Activated CD4-positive, alpha-beta memory T cell treated with anti-CD3 and anti-CD28 coated beads for 36 hours (primary cell): ENCODE measurements around the gene ARHGDIB. TPM values are rescaled to one million over a fixed set of nuclear protein-coding genes. Genes with fewer than 3 reads are reported as not detected.
A peak's percentile ranks its signal among the peaks of the same experiment; 100 is the strongest.

Experiments used
- CTCF ChIA-PET: fragments of 350-600 bp; sonication (Branson Sonifier 250); formaldehyde crosslinking; loops from one replicate; lab custom pipeline; 2021; ENCODE audit warnings: antibody characterized with exemption, inconsistent platforms; lab: Charles Lee
- POLR2A ChIA-PET: fragments of 350-600 bp; sonication (Branson Sonifier 250); formaldehyde crosslinking; loops from one replicate; lab custom pipeline; 2021; ENCODE audit warnings: antibody characterized with exemption; lab: Charles Lee
- DNase-seq: peaks from one replicate; pipeline ENCODE4 v3.0.0-alpha.2; 2020
- H3K27ac Mint-ChIP-seq: one replicate; pipeline ENCODE4 v1.8.0; 2021; ENCODE audit warnings: mixed read lengths
- H3K27me3 Mint-ChIP-seq: one replicate; pipeline ENCODE4 v1.8.0; 2021; ENCODE audit warnings: mixed read lengths
- H3K36me3 Mint-ChIP-seq: one replicate; pipeline ENCODE4 v1.8.0; 2021; ENCODE audit warnings: mixed read lengths
- H3K4me1 Mint-ChIP-seq: one replicate; pipeline ENCODE4 v1.8.0; 2021; ENCODE audit warnings: low read depth, mixed read lengths
- H3K4me3 Mint-ChIP-seq: one replicate; pipeline ENCODE4 v1.8.0; 2021; ENCODE audit warnings: mild to moderate bottlenecking, mixed read lengths
- H3K9me3 Mint-ChIP-seq: one replicate; pipeline ENCODE4 v1.8.0; 2021; ENCODE audit warnings: mixed read lengths
- intact Hi-C: fragments of 100-400 bp; cut with micrococcal nuclease; formaldehyde crosslinking; loops from one replicate; pipeline ENCODE4 v1.15.1; 2023
- total RNA-seq, 2 experiments: library from RNA; stranded (reverse); gene quantifications; one replicate each; pipeline ENCODE4 v1.2.3, GENCODE V29; 2021

The ARHGDIB gene
- total RNA-seq, 2 experiments from 2014 or later: 640 to 644 TPM

GRCh38 chr12:14911131-14911530 lies 50.3 kb downstream of the ARHGDIB start:
- intact Hi-C loops: no loop called here

GRCh38 chr12:14910090-14910915 lies 51.1 kb downstream of the ARHGDIB start:
- peaks cover 31% of the 10 kb centered on the region for H3K36me3 Mint-ChIP-seq
- ChIA-PET CTCF (interaction anchor here (0.6 to 1.4 kb wide), 6 partner anchors 28 to 107 kb away, joined by 3 to 5 read pairs (median 4); partner anchors contain the start of genes C12orf60, ERP27 and WBP11), POLR2A (interaction anchor here (0.9 to 1.3 kb wide), 5 partner anchors 10 to 108 kb away, joined by 3 to 6 read pairs (median 4); partner anchors contain the start of gene WBP11)
- peak overlapping the region; percentile 28 for H3K4me3 Mint-ChIP-seq
- H3K4me1 Mint-ChIP-seq: peaks cover 37% of the 10 kb centered on the region
- peak overlapping the region; percentile 90 for H3K27ac Mint-ChIP-seq
- no peaks in the 10 kb centered on the region for H3K27me3 Mint-ChIP-seq
- DNase-seq: peak; percentile 67
- H3K9me3 Mint-ChIP-seq: no peaks in the 10 kb centered on the region
- intact Hi-C loops: loop anchor here (1.0 kb wide), 6 partner anchors 38 to 139 kb away; partner anchors contain the start of genes ARHGDIB, C12orf60 and WBP11

More at GRCh38 chr12:14911131-14911530, 50.3 kb downstream of the ARHGDIB start:
- Mint-ChIP-seq H3K4me1 (peaks cover 34% of the 10 kb centered on the region), H3K4me3 (no peak overlapping the region), H3K27ac (peak overlapping the region; percentile 90), H3K9me3 (no peaks in the 10 kb centered on the region), H3K36me3 (peaks cover 33% of the 10 kb centered on the region), H3K27me3 (no peaks in the 10 kb centered on the region)
- DNase-seq: no peak
- CTCF ChIA-PET: interaction anchor here (0.6 to 1.2 kb wide), 5 partner anchors 27 to 84 kb away, joined by 3 to 5 read pairs (median 3); partner anchors contain the start of gene ERP27
- POLR2A ChIA-PET: interaction anchor here (0.9 to 1.3 kb wide), 5 partner anchors 9 to 108 kb away, joined by 3 to 6 read pairs (median 4); partner anchors contain the start of gene WBP11

- intact Hi-C loops: no loop called here
- DNase-seq: peak; percentile 11
- ChIA-PET CTCF (no interaction called here), POLR2A (no interaction called here)
- Mint-ChIP-seq H3K27ac (no peak overlapping the region), H3K9me3 (no peaks in the 10 kb centered on the region), H3K27me3 (no peaks in the 10 kb centered on the region), H3K4me1 (peaks cover 41% of the 10 kb centered on the region), H3K4me3 (no peak overlapping the region), H3K36me3 (peaks cover 15% of the 10 kb centered on the region)
Measured at GRCh38 chr12:14907953-14908352, 53.4 kb downstream of the ARHGDIB start.

GRCh38 chr12:14906114-14906513 lies 55.3 kb downstream of the ARHGDIB start:
- POLR2A ChIA-PET: no interaction called here
- H3K9me3 Mint-ChIP-seq: no peaks in the 10 kb centered on the region
- no peak overlapping the region for H3K4me3 Mint-ChIP-seq
- DNase-seq: no peak
- no peaks in the 10 kb centered on the region for H3K27me3 Mint-ChIP-seq
- intact Hi-C loops: no loop called here
- peaks cover 39% of the 10 kb centered on the region for H3K4me1 Mint-ChIP-seq
- H3K36me3 Mint-ChIP-seq: peaks cover 9% of the 10 kb centered on the region
- no peak overlapping the region for H3K27ac Mint-ChIP-seq
- CTCF ChIA-PET: no interaction called here

- H3K27me3 Mint-ChIP-seq: no peaks in the 10 kb centered on the region
- intact Hi-C loops: no loop called here
Measured at GRCh38 chr12:14905269-14906004, 56.0 kb downstream of the ARHGDIB start.

GRCh38 chr12:14904854-14905253 lies 56.5 kb downstream of the ARHGDIB start:
- no peaks in the 10 kb centered on the region for H3K9me3 Mint-ChIP-seq
- ChIA-PET CTCF (no interaction called here), POLR2A (no interaction called here)
- no peaks in the 10 kb centered on the region for H3K27me3 Mint-ChIP-seq
- H3K4me3 Mint-ChIP-seq: no peak overlapping the region
- no peak for DNase-seq
- peaks cover 26% of the 10 kb centered on the region for H3K4me1 Mint-ChIP-seq
- H3K27ac Mint-ChIP-seq: no peak overlapping the region
- intact Hi-C loops: no loop called here
- peaks cover 7% of the 10 kb centered on the region for H3K36me3 Mint-ChIP-seq

More at GRCh38 chr12:14905269-14906004, 56.0 kb downstream of the ARHGDIB start:
- Mint-ChIP-seq H3K36me3 (peaks cover 9% of the 10 kb centered on the region), H3K27ac (no peak overlapping the region), H3K9me3 (no peaks in the 10 kb centered on the region), H3K4me1 (peaks cover 32% of the 10 kb centered on the region), H3K4me3 (no peak overlapping the region)
- POLR2A ChIA-PET: no interaction called here
- DNase-seq: no peak
- CTCF ChIA-PET: no interaction called here

GRCh38 chr12:14903386-14904098 lies 57.9 kb downstream of the ARHGDIB start:
- Mint-ChIP-seq H3K36me3 (peaks cover 7% of the 10 kb centered on the region), H3K27me3 (no peaks in the 10 kb centered on the region), H3K9me3 (no peaks in the 10 kb centered on the region), H3K27ac (no peak overlapping the region), H3K4me1 (peaks cover 20% of the 10 kb centered on the region), H3K4me3 (no peak overlapping the region)
- ChIA-PET CTCF (no interaction called here), POLR2A (no interaction called here)
- intact Hi-C loops: no loop called here
- DNase-seq: no peak

- Mint-ChIP-seq H3K4me1 (peaks cover 9% of the 10 kb centered on the region), H3K27ac (no peak overlapping the region), H3K27me3 (no peaks in the 10 kb centered on the region), H3K9me3 (no peaks in the 10 kb centered on the region), H3K36me3 (peaks cover under 1% of the 10 kb centered on the region), H3K4me3 (no peak overlapping the region)
- CTCF ChIA-PET: interaction anchor here (2.2 kb wide), 1 partner anchor 10 kb away, joined by 6 read pairs; no protein-coding TSS in a partner anchor
- intact Hi-C loops: no loop called here
- no peak for DNase-seq
- POLR2A ChIA-PET: interaction anchor here (0.8 kb wide), 1 partner anchor 658 kb away, joined by 4 read pairs; no protein-coding TSS in a partner anchor
Measured at GRCh38 chr12:14902465-14902864, 58.9 kb downstream of the ARHGDIB start.

- intact Hi-C loops: loop anchor here (2.0 kb wide), 1 partner anchor 54 kb away; no protein-coding TSS in a partner anchor
- H3K27ac Mint-ChIP-seq: no peak overlapping the region
- H3K4me3 Mint-ChIP-seq: no peak overlapping the region
- no peaks in the 10 kb centered on the region for H3K27me3 Mint-ChIP-seq
- ChIA-PET CTCF (interaction anchor here (2.2 kb wide), 1 partner anchor 9 kb away, joined by 6 read pairs; no protein-coding TSS in a partner anchor), POLR2A (no interaction called here)
- H3K9me3 Mint-ChIP-seq: no peaks in the 10 kb centered on the region
- peaks cover 9% of the 10 kb centered on the region for H3K4me1 Mint-ChIP-seq
- H3K36me3 Mint-ChIP-seq: no peaks in the 10 kb centered on the region
- DNase-seq: no peak
Measured at GRCh38 chr12:14901228-14901562, 60.2 kb downstream of the ARHGDIB start.

- no peaks in the 10 kb centered on the region for H3K9me3 Mint-ChIP-seq
- H3K27me3 Mint-ChIP-seq: no peaks in the 10 kb centered on the region
- no peak for DNase-seq
- POLR2A ChIA-PET: no interaction called here
- H3K27ac Mint-ChIP-seq: no peak overlapping the region
- H3K4me3 Mint-ChIP-seq: no peak overlapping the region
- CTCF ChIA-PET: interaction anchor here (2.2 kb wide), 1 partner anchor 9 kb away, joined by 6 read pairs; no protein-coding TSS in a partner anchor
- no peaks in the 10 kb centered on the region for H3K36me3 Mint-ChIP-seq
- intact Hi-C loops: loop anchor here (2.0 kb wide), 1 partner anchor 54 kb away; no protein-coding TSS in a partner anchor
- H3K4me1 Mint-ChIP-seq: peaks cover 9% of the 10 kb centered on the region
Measured at GRCh38 chr12:14900521-14901227, 60.7 kb downstream of the ARHGDIB start.
